Placental pericyte (primary cell): ENCODE data around the gene GDE1. TPM values are rescaled to one million over a fixed set of nuclear protein-coding genes. Genes with fewer than 3 reads are reported as not detected.

Source experiments
- total RNA-seq: library from RNA; depleted of rRNA; stranded (reverse); fragments of >200 nt; gene quantifications from 2 replicates; pipeline ENCODE4 v1.2.3, GENCODE V29; 2012

Gene GDE1
- 71.9 and 73.3 TPM in 2 replicates for total RNA-seq

GRCh38 chr16:19521471-19522396 lies at the start of gene GDE1:
Gene GDE1, minus strand, starts transcription at chr16:19522098. Its CDS starts 134 bp downstream, at chr16:19521964.

GRCh38 chr16:19555186-19555937 lies 33.5 kb upstream of the GDE1 start, which contains the start of gene VPS35L:
Gene VPS35L, plus strand, starts transcription at chr16:19555703. Its CDS starts 27 bp downstream, at chr16:19555730.

GRCh38 chr16:19523559-19524355 lies 1.9 kb upstream of the GDE1 start, which contains the start of gene CCP110:
Gene CCP110, plus strand, starts transcription at chr16:19523942. Its CDS starts 3,940 bp downstream, at chr16:19527882.

Other genes starting within 250 kb of the GDE1 start
- gene CLEC19A, start 236.4 kb downstream of the GDE1 start, total RNA-seq, result not detected in 2 replicates
- gene TMC5, start 104.2 kb downstream of the GDE1 start, total RNA-seq, result not detected in 2 replicates
- 4.2 and 16.0 TPM in 2 replicates for gene CCP110, start 1.8 kb upstream of the GDE1 start, total RNA-seq
- 62.3 and 64.1 TPM in 2 replicates for gene VPS35L, start 33.6 kb upstream of the GDE1 start, total RNA-seq
- gene KNOP1, start 196.1 kb upstream of the GDE1 start, total RNA-seq, result 14.0 and 19.0 TPM in 2 replicates
- 13.2 and 22.5 TPM in 2 replicates for gene IQCK, start 196.2 kb upstream of the GDE1 start, total RNA-seq